Neural cell (in vitro differentiated cells): Measurements from ENCODE around the gene PDILT. TPM values are rescaled to one million over a fixed set of nuclear protein-coding genes. Genes with fewer than 3 reads are reported as not detected.

Experiments used
- H2AFZ ChIP-seq: fragments of 200-600, 300-800 bp; sonication (generic), shearing (Covaris generic); 2 replicates; pipeline ENCODE4 v1.6.0; 2014; ENCODE audit warnings: low read depth, mild to moderate bottlenecking, antibody characterized with exemption, low read length, moderate library complexity
- H3F3A ChIP-seq: fragments of 200-600 bp; shearing (Covaris generic); 2 replicates; pipeline ENCODE4 v1.6.1; 2016; ENCODE audit warnings: mild to moderate bottlenecking, moderate library complexity, mixed read lengths, antibody characterized with exemption, low read length; ENCODE audit not compliant: insufficient read depth, poor library complexity, severe bottlenecking
- H3K27ac ChIP-seq: fragments of 200-600, 300-800 bp; sonication (generic), shearing (Covaris generic); 2 replicates; pipeline ENCODE4 v1.5.1; 2014; ENCODE audit warnings: mild to moderate bottlenecking, low read length, moderate library complexity
- H3K27me3 ChIP-seq: fragments of 300-800, 200-600 bp; sonication (generic), shearing (Covaris generic); 2 replicates; pipeline ENCODE4 v1.6.0; 2014; ENCODE audit warnings: mild to moderate bottlenecking, low read depth, low read length, moderate library complexity; ENCODE audit not compliant: insufficient read depth
- H3K36me3 ChIP-seq: fragments of 300-800, 200-600 bp; sonication (generic), shearing (Covaris generic); 2 replicates; pipeline ENCODE4 v1.5.1; 2014; ENCODE audit warnings: mild to moderate bottlenecking, antibody characterized with exemption, low read length, moderate library complexity; ENCODE audit not compliant: insufficient read depth
- H3K4me2 ChIP-seq: fragments of 300-800, 200-600 bp; sonication (generic), shearing (Covaris generic); 2 replicates; pipeline ENCODE4 v1.6.0; 2014; ENCODE audit warnings: mild to moderate bottlenecking, low read length
- H3K4me3 ChIP-seq: fragments of 300-800, 200-600 bp; sonication (generic), shearing (Covaris generic); 2 replicates; pipeline ENCODE4 v1.5.1; 2014; ENCODE audit warnings: mild to moderate bottlenecking, low read length, moderate library complexity
- H3K79me2 ChIP-seq: fragments of 200-600 bp; shearing (Covaris generic); replicated peaks from 2 replicates; pipeline ENCODE4 v1.6.0; 2014; ENCODE audit warnings: mild to moderate bottlenecking, low read length, moderate library complexity; ENCODE audit not compliant: insufficient read depth
- H3K9ac ChIP-seq: fragments of 300-800, 200-600 bp; sonication (generic), shearing (Covaris generic); 2 replicates; pipeline ENCODE4 v1.6.1; 2016; ENCODE audit warnings: mild to moderate bottlenecking, low read length, mixed read lengths
- H3K9me2 ChIP-seq: fragments of 200-600 bp; shearing (Covaris generic); 2 replicates; pipeline ENCODE4 v1.6.1; 2016; ENCODE audit warnings: mild to moderate bottlenecking, low read length, mixed read lengths; ENCODE audit not compliant: insufficient read depth
- H3K9me3 ChIP-seq: fragments of 200-600, 300-800 bp; sonication (generic), shearing (Covaris generic); 2 replicates; pipeline ENCODE4 v1.6.1; 2016; ENCODE audit warnings: mild to moderate bottlenecking, mixed run types, low read length, moderate library complexity, mixed read lengths
- H4K20me1 ChIP-seq: fragments of 200-600 bp; shearing (Covaris generic); 2 replicates; pipeline ENCODE4 v1.6.1; 2016; ENCODE audit warnings: mild to moderate bottlenecking, mixed run types; ENCODE audit not compliant: insufficient read depth
- CTCF ChIP-seq: fragments of 450-650 bp; IDR thresholded peaks from 2 replicates; pipeline ENCODE4 v1.5.1; 2014; ENCODE audit warnings: antibody characterized with exemption, mild to moderate bottlenecking, moderate library complexity; ENCODE audit not compliant: poor library complexity, severe bottlenecking
- EP300 ChIP-seq: fragments of 450-650 bp; conservative IDR thresholded peaks from 2 replicates; pipeline ENCODE4 v1.6.1; 2014; ENCODE audit warnings: antibody characterized with exemption, mild to moderate bottlenecking, moderate library complexity; ENCODE audit not compliant: poor library complexity, severe bottlenecking
- EZH2 ChIP-seq: fragments of 200-600, 300-800 bp; shearing (Covaris generic), sonication (generic); IDR thresholded peaks from 2 replicates; pipeline ENCODE4 v1.6.1; 2014; ENCODE audit warnings: antibody characterized with exemption, low read length, borderline replicate concordance, mild to moderate bottlenecking; ENCODE audit not compliant: insufficient read depth, poor library complexity, severe bottlenecking
- MXI1 ChIP-seq: fragments of 450-650 bp; conservative IDR thresholded peaks from 2 replicates; pipeline ENCODE4 v1.6.1; 2014; ENCODE audit warnings: antibody characterized with exemption, mild to moderate bottlenecking; ENCODE audit not compliant: poor library complexity, severe bottlenecking
- POLR2AphosphoS5 ChIP-seq: IDR thresholded peaks from 2 replicates; pipeline ENCODE4 v1.6.1; 2012
- RAD21 ChIP-seq: fragments of 450-650 bp; conservative IDR thresholded peaks from 2 replicates; pipeline ENCODE4 v1.6.1; 2014; ENCODE audit warnings: antibody characterized with exemption, mild to moderate bottlenecking, moderate library complexity
- REST ChIP-seq: IDR thresholded peaks from 2 replicates; pipeline ENCODE4 v1.6.1; 2012; ENCODE audit warnings: borderline replicate concordance
- SMC3 ChIP-seq: fragments of 450-650 bp; conservative IDR thresholded peaks from 2 replicates; pipeline ENCODE4 v1.6.1; 2014; ENCODE audit warnings: antibody characterized with exemption, mild to moderate bottlenecking, moderate library complexity; ENCODE audit not compliant: poor library complexity
- TAF1 ChIP-seq: IDR thresholded peaks from 2 replicates; pipeline ENCODE4 v1.6.1; 2012; ENCODE audit warnings: low read depth
- polyA plus RNA-seq: library from polyadenylated mRNA; depleted of rRNA; stranded (reverse); fragments of >200 nt; gene quantifications from 2 replicates; pipeline ENCODE4 v1.2.3, GENCODE V29; 2014

The PDILT gene
- polyA plus RNA-seq, 1 donor from 2014 or later: not detected

- Histone ChIP-seq H2AFZ (no peak overlapping the region), H3K36me3 (no peaks in the 10 kb centered on the region), H3K27ac (no peak overlapping the region), H3K79me2 (no peaks in the 10 kb centered on the region), H3K27me3 (no peaks in the 10 kb centered on the region), H4K20me1 (no peaks in the 10 kb centered on the region), H3K9me2 (no peaks in the 10 kb centered on the region), H3K4me3 (no peak overlapping the region), H3K9me3 (no peaks in the 10 kb centered on the region), H3K9ac (no peak overlapping the region), H3K4me2 (no peak overlapping the region), H3F3A (no peaks in the 10 kb centered on the region)
- no peak for TF ChIP-seq SMC3
- TF ChIP-seq POLR2AphosphoS5: no peak
These were observed 87.8 kb downstream of the PDILT start for GRCh38 chr16:20316715-20317114.

GRCh38 chr16:20315764-20316163 is 88.8 kb downstream of the PDILT start:
- no peak for TF ChIP-seq MXI1
- no peak for TF ChIP-seq REST
- no peak for TF ChIP-seq CTCF
- no peak for TF ChIP-seq TAF1
- TF ChIP-seq EZH2: no peak
- TF ChIP-seq POLR2AphosphoS5: no peak
- no peak for TF ChIP-seq SMC3
- TF ChIP-seq EP300: no peak
- TF ChIP-seq RAD21: no peak
- Histone ChIP-seq H2AFZ (no peak overlapping the region), H4K20me1 (no peaks in the 10 kb centered on the region), H3K4me2 (no peak overlapping the region), H3K9me3 (no peaks in the 10 kb centered on the region), H3K36me3 (no peaks in the 10 kb centered on the region), H3K9ac (no peak overlapping the region), H3K79me2 (no peaks in the 10 kb centered on the region), H3K4me3 (no peak overlapping the region), H3K27me3 (no peaks in the 10 kb centered on the region), H3K27ac (no peak overlapping the region), H3K9me2 (no peaks in the 10 kb centered on the region), H3F3A (no peaks in the 10 kb centered on the region)

- no peaks in the 10 kb centered on the region for H3K9me2 ChIP-seq
- no peak overlapping the region for H3K4me2 ChIP-seq
- H3K9me3 ChIP-seq: no peaks in the 10 kb centered on the region
- H3K9ac ChIP-seq: no peak overlapping the region
- no peaks in the 10 kb centered on the region for H3K79me2 ChIP-seq
- no peaks in the 10 kb centered on the region for H3K36me3 ChIP-seq
- no peak overlapping the region for H2AFZ ChIP-seq
- no peak overlapping the region for H3K4me3 ChIP-seq
- no peak for TF ChIP-seq CTCF
- TF ChIP-seq MXI1: no peak
- TF ChIP-seq RAD21: no peak
- TF ChIP-seq TAF1: no peak
- no peak for TF ChIP-seq EP300
- TF ChIP-seq EZH2: no peak
- no peak for TF ChIP-seq REST
- H3K27me3 ChIP-seq: no peaks in the 10 kb centered on the region
- H3F3A ChIP-seq: no peaks in the 10 kb centered on the region
- H4K20me1 ChIP-seq: no peaks in the 10 kb centered on the region
- H3K27ac ChIP-seq: no peak overlapping the region
These were observed 90.0 kb downstream of the PDILT start for GRCh38 chr16:20314575-20314974.
